Natural killer cell treated with Interleukin-12 subunit alpha and Interleukin-12 subunit beta and Interleukin-15 and Interleukin-18, amount 100 ng/mL, for 72 hours (primary cell): ENCODE results near the gene RFC1. TPM values are rescaled to one million over a fixed set of nuclear protein-coding genes. Genes with fewer than 3 reads are reported as not detected.
"Not testable (repeated sequence)": the region's sequence is repeated elsewhere in the genome, so short reads cannot be mapped to it uniquely, and the experiment has no call there.

Experiments
- ATAC-seq, 2 donors: fragments of 150-1000 bp; cut with Tn5 transposase in 1 of 2; sonication (Bioruptor Pico), chemical (Tn5 transposase) in 1 of 2; 2 replicates each; pipeline ENCODE4 v1.10.0; 2021
- DNase-seq: peaks from one replicate; pipeline ENCODE4 v3.0.0; 2022; ENCODE audit warnings: low spot score
- H3K27ac Mint-ChIP-seq, 2 donors: 1 replicate in 1 of 2; 2 replicates in 1 of 2; pipeline ENCODE4 v1.8.0; 2022; ENCODE audit warnings: mixed read lengths in 2 of 2, mild to moderate bottlenecking in 1 of 2, moderate library complexity in 1 of 2
- H3K27me3 Mint-ChIP-seq, 2 donors: 1 replicate in 1 of 2; 2 replicates in 1 of 2; pipeline ENCODE4 v1.8.0; 2022; ENCODE audit warnings: mixed read lengths in 2 of 2
- H3K36me3 Mint-ChIP-seq: one replicate; pipeline ENCODE4 v1.8.0; 2022; ENCODE audit warnings: mixed read lengths
- H3K4me1 Mint-ChIP-seq, 2 donors: 1 replicate in 1 of 2; 2 replicates in 1 of 2; pipeline ENCODE4 v1.8.0; 2022; ENCODE audit warnings: low read depth in 2 of 2, mixed read lengths in 2 of 2, mild to moderate bottlenecking in 1 of 2
- H3K4me3 Mint-ChIP-seq: one replicate; pipeline ENCODE4 v1.8.0; 2022; ENCODE audit warnings: mixed read lengths
- H3K9me3 Mint-ChIP-seq: 2 replicates; pipeline ENCODE4 v1.8.0; 2022; ENCODE audit warnings: mixed read lengths
- total RNA-seq, 2 donors: library from RNA; stranded (reverse); gene quantifications; one replicate each; pipeline ENCODE4 v1.2.3, GENCODE V29; 2022

RFC1 gene
- total RNA-seq, 2 donors from 2014 or later, result 74.9 to 102 TPM

GRCh38 chr4:39280770-39281169, 85.4 kb downstream of the RFC1 start:
- Mint-ChIP-seq H3K27me3 (no peaks in the 10 kb centered on the region), H3K4me1 (peaks cover 0 to under 1% of the 10 kb centered on the region in 2 donors), H3K27ac (no peak overlapping the region), H3K9me3 (no peaks in the 10 kb centered on the region), H3K4me3 (no peak overlapping the region), H3K36me3 (peaks cover 4% of the 10 kb centered on the region)
- ATAC-seq (no peak), DNase-seq (no peak)

DNA sequence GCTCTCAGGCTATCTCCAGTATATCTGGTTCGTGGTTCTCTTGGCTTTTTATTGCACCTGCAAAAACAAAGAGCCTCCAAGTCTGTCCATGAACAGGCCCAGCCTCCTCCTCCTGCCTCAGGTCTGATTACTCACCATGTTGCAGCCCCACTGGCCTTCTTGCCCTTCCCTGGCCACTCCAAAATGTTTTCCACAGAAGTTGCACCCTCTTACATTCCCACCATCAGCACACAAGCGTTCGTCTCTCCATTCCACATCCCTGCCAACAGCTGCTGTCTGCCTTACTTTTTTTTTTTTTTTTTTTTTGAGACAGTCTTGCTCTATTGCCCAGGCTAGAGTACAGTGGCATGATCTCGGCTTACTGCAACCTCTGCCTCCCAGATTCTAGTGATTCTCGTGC, 86.7 kb downstream of the RFC1 start:
- H3K4me1 Mint-ChIP-seq, result no peaks in the 10 kb centered on the region

GRCh38 chr4:39278476-39278875, 87.7 kb downstream of the RFC1 start:
- H3K9me3 Mint-ChIP-seq, result no peaks in the 10 kb centered on the region
- H3K4me1 Mint-ChIP-seq, result no peaks in the 10 kb centered on the region
- H3K4me3 Mint-ChIP-seq, result no peak overlapping the region
- no peak for DNase-seq
- no peak overlapping the region for H3K27ac Mint-ChIP-seq
- H3K36me3 Mint-ChIP-seq, result no peaks in the 10 kb centered on the region
- no peaks in the 10 kb centered on the region for H3K27me3 Mint-ChIP-seq
- ATAC-seq, result no peak

More for the DNA sequence above, 86.7 kb downstream of the RFC1 start:
- H3K36me3 Mint-ChIP-seq, result peaks cover 4% of the 10 kb centered on the region
- no peak overlapping the region for H3K4me3 Mint-ChIP-seq
- no peaks in the 10 kb centered on the region for H3K9me3 Mint-ChIP-seq
- no peak for DNase-seq
- H3K27ac Mint-ChIP-seq, result no peak overlapping the region
- no peaks in the 10 kb centered on the region for H3K27me3 Mint-ChIP-seq
- no peak for ATAC-seq

DNA sequence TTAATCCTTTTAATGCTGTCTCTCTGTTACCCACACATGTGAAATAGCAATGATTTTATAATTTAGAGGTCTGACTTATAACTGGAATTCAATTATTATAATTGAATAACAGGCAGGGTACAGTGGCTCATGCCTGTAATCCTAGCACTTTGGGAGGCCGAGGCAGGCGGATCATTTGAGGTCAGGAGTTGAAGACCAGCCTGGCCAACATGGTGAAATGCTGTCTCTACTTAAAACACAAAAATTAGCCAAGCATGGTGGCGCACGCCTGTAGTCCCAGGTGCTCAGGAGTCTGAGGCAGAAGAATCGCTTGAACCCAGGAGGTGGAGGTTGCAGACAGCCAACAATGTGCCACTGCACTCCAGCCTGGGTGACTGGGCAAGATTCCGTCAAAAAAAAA, 88.5 kb downstream of the RFC1 start:
- H3K4me1 Mint-ChIP-seq, H3K36me3 Mint-ChIP-seq, H3K9me3 Mint-ChIP-seq, H3K27ac Mint-ChIP-seq, DNase-seq, H3K27me3 Mint-ChIP-seq, H3K4me3 Mint-ChIP-seq, ATAC-seq: not testable (repeated sequence)

GRCh38 chr4:39274503-39274902, 91.7 kb downstream of the RFC1 start:
- ATAC-seq (no peak), DNase-seq (no peak)
- H3K27me3 Mint-ChIP-seq, result no peaks in the 10 kb centered on the region
- no peak overlapping the region for H3K4me3 Mint-ChIP-seq
- no peaks in the 10 kb centered on the region for H3K36me3 Mint-ChIP-seq
- H3K27ac Mint-ChIP-seq, result no peak overlapping the region
- no peaks in the 10 kb centered on the region for H3K4me1 Mint-ChIP-seq
- H3K9me3 Mint-ChIP-seq, result no peaks in the 10 kb centered on the region

DNA sequence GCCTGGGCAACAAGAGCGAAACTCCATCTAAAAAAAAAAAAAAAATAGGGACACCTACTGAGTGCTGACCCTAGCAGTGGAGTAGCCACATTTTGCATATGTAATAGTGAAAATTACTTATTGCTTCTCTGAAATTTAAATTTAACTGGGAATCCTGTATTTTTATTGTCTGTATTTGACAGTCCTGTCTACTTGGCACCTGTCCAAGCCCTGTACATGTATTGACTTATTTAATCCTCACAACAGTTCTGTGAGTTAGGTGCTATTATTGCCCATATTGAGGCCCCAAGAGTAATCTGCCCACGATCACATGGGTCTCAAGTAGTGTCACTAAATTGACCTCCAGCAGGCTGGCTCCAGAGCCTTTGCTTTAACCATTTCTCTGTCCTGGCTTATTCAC, 102.3 kb downstream of the RFC1 start:
- Mint-ChIP-seq H3K9me3 (no peaks in the 10 kb centered on the region), H3K4me3 (no peak overlapping the region), H3K4me1 (no peaks in the 10 kb centered on the region), H3K36me3 (no peaks in the 10 kb centered on the region), H3K27me3 (no peaks in the 10 kb centered on the region), H3K27ac (no peak overlapping the region)
- no peak for ATAC-seq
- DNase-seq, result no peak

- Mint-ChIP-seq H3K27ac (no peak overlapping the region), H3K36me3 (no peaks in the 10 kb centered on the region), H3K4me3 (no peak overlapping the region), H3K9me3 (no peaks in the 10 kb centered on the region), H3K4me1 (no peaks in the 10 kb centered on the region), H3K27me3 (no peaks in the 10 kb centered on the region)
- ATAC-seq (no peak), DNase-seq (no peak)
Observed at GRCh38 chr4:39259571-39260330, 106.4 kb downstream of the RFC1 start.

GRCh38 chr4:39256436-39256835, 109.7 kb downstream of the RFC1 start:
- Mint-ChIP-seq H3K9me3 (no peaks in the 10 kb centered on the region), H3K27me3 (no peaks in the 10 kb centered on the region), H3K36me3 (no peaks in the 10 kb centered on the region), H3K27ac (no peak overlapping the region), H3K4me1 (no peaks in the 10 kb centered on the region), H3K4me3 (no peak overlapping the region)
- DNase-seq (no peak), ATAC-seq (no peak)

DNA sequence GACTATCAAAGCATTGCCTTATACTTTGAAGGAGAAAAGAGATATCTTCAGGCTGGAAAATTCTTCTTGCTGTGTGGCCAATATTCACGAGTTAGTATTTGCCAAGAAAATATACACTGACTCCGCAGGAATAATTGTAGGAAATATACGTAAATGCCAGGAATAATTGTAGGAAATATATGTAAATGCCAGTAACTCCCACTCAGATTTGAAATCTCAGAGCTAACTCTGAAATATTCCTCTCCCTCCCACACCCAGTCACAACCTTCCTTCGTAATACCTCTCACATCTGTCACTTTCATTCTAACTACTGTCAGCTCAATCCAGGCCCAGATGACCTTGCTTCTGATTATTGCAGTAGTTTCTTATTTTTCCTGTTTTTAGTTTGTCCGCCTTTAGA, 110.3 kb downstream of the RFC1 start:
- H3K27ac Mint-ChIP-seq, result no peak overlapping the region
- H3K27me3 Mint-ChIP-seq, result no peaks in the 10 kb centered on the region
- no peak overlapping the region for H3K4me3 Mint-ChIP-seq
- no peak for ATAC-seq
- DNase-seq, result no peak
- no peaks in the 10 kb centered on the region for H3K4me1 Mint-ChIP-seq
- H3K9me3 Mint-ChIP-seq, result no peaks in the 10 kb centered on the region
- no peaks in the 10 kb centered on the region for H3K36me3 Mint-ChIP-seq

GRCh38 chr4:39255266-39255665, 110.9 kb downstream of the RFC1 start:
- no peaks in the 10 kb centered on the region for H3K4me1 Mint-ChIP-seq
- DNase-seq (no peak), ATAC-seq (no peak)
- H3K27ac Mint-ChIP-seq, result no peak overlapping the region
- no peaks in the 10 kb centered on the region for H3K27me3 Mint-ChIP-seq
- H3K4me3 Mint-ChIP-seq, result no peak overlapping the region
- no peaks in the 10 kb centered on the region for H3K36me3 Mint-ChIP-seq
- no peaks in the 10 kb centered on the region for H3K9me3 Mint-ChIP-seq

DNA sequence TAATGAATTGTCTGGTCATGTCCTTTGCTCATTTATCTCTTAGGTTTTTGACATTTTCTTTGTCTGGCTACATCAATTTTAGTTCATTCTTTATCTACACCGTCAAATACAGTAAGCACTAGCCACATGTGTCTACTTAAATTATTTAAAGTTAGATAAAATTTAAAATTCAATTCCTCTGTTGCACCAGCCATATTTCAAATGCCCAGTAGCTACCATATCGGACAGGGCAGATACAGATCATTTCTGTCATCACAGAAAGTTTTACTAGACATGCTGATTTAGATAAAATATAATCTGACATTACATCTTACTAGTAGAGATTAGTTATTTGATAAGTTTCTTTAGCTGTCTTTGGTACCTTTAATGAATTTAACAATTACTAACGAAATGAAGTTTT, 122.7 kb downstream of the RFC1 start:
- H3K9me3 Mint-ChIP-seq, result no peaks in the 10 kb centered on the region
- DNase-seq (no peak), ATAC-seq (no peak)
- H3K36me3 Mint-ChIP-seq, result peaks cover 8% of the 10 kb centered on the region
- peaks cover 0 to 7% of the 10 kb centered on the region in 2 donors for H3K27me3 Mint-ChIP-seq
- no peak overlapping the region for H3K4me3 Mint-ChIP-seq
- H3K27ac Mint-ChIP-seq, result no peak overlapping the region
- no peaks in the 10 kb centered on the region for H3K4me1 Mint-ChIP-seq

Other genes starting within 250 kb of the RFC1 start
- 10 to 100 TPM in 1 of 2 donors, 1 to 10 TPM in 1; 9.1 to 10.6 TPM for gene WDR19, start 183.8 kb downstream of the RFC1 start, total RNA-seq
- gene KLB, start 40.6 kb upstream of the RFC1 start, total RNA-seq, result under 1 TPM in 1 of 2 donors, not detected in 1; 0.05 TPM
- gene RPL9, start 92.6 kb upstream of the RFC1 start, total RNA-seq, result 1,000 to 10,000 TPM in 1 of 2 donors, 100 to 1,000 TPM in 1; 980 to 1,126 TPM
- gene LIAS, start 92.7 kb upstream of the RFC1 start, total RNA-seq, result 10 to 100 TPM; 19.0 to 33.1 TPM
- 10 to 100 TPM; 21.8 to 39.5 TPM for gene UGDH, start 161.1 kb upstream of the RFC1 start, total RNA-seq